Activated CD4-positive, alpha-beta T cell treated with anti-CD3 and anti-CD28 coated beads for 36 hours (primary cell): ENCODE data around the gene WDR19. TPM values are rescaled to one million over a fixed set of nuclear protein-coding genes. Genes with fewer than 3 reads are reported as not detected.

Source experiments
- ATAC-seq: fragments of 200-7000 bp; cut with Tn5 transposase; one replicate; pipeline ENCODE4 v1.10.0; 2021; ENCODE audit warnings: mild to moderate bottlenecking, moderate library complexity
- CTCF ChIA-PET: fragments of 350-600 bp; sonication (Branson Sonifier 250); formaldehyde crosslinking; loops from one replicate; lab custom pipeline; 2021; ENCODE audit warnings: antibody characterized with exemption; lab: Charles Lee
- POLR2A ChIA-PET: fragments of 350-600 bp; sonication (Branson Sonifier 250); formaldehyde crosslinking; loops from one replicate; lab custom pipeline; 2021; ENCODE audit warnings: antibody characterized with exemption, inconsistent platforms; lab: Charles Lee
- DNase-seq: peaks from one replicate; pipeline ENCODE4 v3.0.0-alpha.2; 2020
- H3K27ac Mint-ChIP-seq: one replicate; pipeline ENCODE4 v1.8.0; 2021; ENCODE audit warnings: mixed read lengths
- H3K27me3 Mint-ChIP-seq: one replicate; pipeline ENCODE4 v1.8.0; 2021; ENCODE audit warnings: mixed read lengths
- H3K36me3 Mint-ChIP-seq: one replicate; pipeline ENCODE4 v1.8.0; 2021; ENCODE audit warnings: low read depth, mixed read lengths
- H3K4me1 Mint-ChIP-seq: one replicate; pipeline ENCODE4 v1.8.0; 2021; ENCODE audit warnings: mixed read lengths
- H3K4me3 Mint-ChIP-seq: one replicate; pipeline ENCODE4 v1.8.0; 2021; ENCODE audit warnings: mild to moderate bottlenecking, moderate library complexity, mixed read lengths
- H3K9me3 Mint-ChIP-seq: one replicate; pipeline ENCODE4 v1.8.0; 2021; ENCODE audit warnings: low read depth, mixed read lengths
- intact Hi-C, 2 experiments: fragments of 100-400 bp; cut with DNase I in 1 of 2; cut with micrococcal nuclease in 1 of 2; formaldehyde crosslinking; loops; one replicate each; pipeline versions ENCODE4 v1.14.2 to v1.15.1; 2022 to 2024; cut with DNase I, micrococcal nuclease
- total RNA-seq, 2 experiments: library from RNA; stranded (reverse); gene quantifications; one replicate each; pipeline ENCODE4 v1.2.3, GENCODE V29; 2021

Gene WDR19
- total RNA-seq, 2 experiments from 2014 or later = 12.1 to 16.2 TPM

- CTCF ChIA-PET = interaction anchor here (1.4 kb wide), 1 partner anchor 10 kb away, joined by 7 read pairs; no protein-coding TSS in a partner anchor
- no peak overlapping the region for H3K4me3 Mint-ChIP-seq
These were observed 49.3 kb downstream of the WDR19 start for GRCh38 chr4:39231660-39232059.

GRCh38 chr4:39232100-39232499 lies 49.8 kb downstream of the WDR19 start:
- no peaks in the 10 kb centered on the region for H3K27me3 Mint-ChIP-seq
- H3K36me3 Mint-ChIP-seq = peaks cover 8% of the 10 kb centered on the region
- H3K9me3 Mint-ChIP-seq = no peaks in the 10 kb centered on the region
- ChIA-PET CTCF (interaction anchor here (1.4 kb wide), 1 partner anchor 10 kb away, joined by 7 read pairs; no protein-coding TSS in a partner anchor), POLR2A (interaction anchor here (0.7 kb wide), 2 partner anchors 85 to 228 kb away, joined by 3 to 4 read pairs; no protein-coding TSS in a partner anchor)
- no peak overlapping the region for H3K27ac Mint-ChIP-seq
- intact Hi-C loops = no loop called here
- DNase-seq (no peak), ATAC-seq (no peak)
- H3K4me3 Mint-ChIP-seq = no peak overlapping the region
- no peaks in the 10 kb centered on the region for H3K4me1 Mint-ChIP-seq

More at GRCh38 chr4:39231660-39232059, 49.3 kb downstream of the WDR19 start:
- ATAC-seq (no peak), DNase-seq (no peak)
- no peaks in the 10 kb centered on the region for H3K4me1 Mint-ChIP-seq
- POLR2A ChIA-PET = interaction anchor here (0.7 kb wide), 1 partner anchor 229 kb away, joined by 3 read pairs; no protein-coding TSS in a partner anchor
- intact Hi-C loops = no loop called here
- no peak overlapping the region for H3K27ac Mint-ChIP-seq
- peaks cover 8% of the 10 kb centered on the region for H3K36me3 Mint-ChIP-seq
- no peaks in the 10 kb centered on the region for H3K27me3 Mint-ChIP-seq
- no peaks in the 10 kb centered on the region for H3K9me3 Mint-ChIP-seq

DNA sequence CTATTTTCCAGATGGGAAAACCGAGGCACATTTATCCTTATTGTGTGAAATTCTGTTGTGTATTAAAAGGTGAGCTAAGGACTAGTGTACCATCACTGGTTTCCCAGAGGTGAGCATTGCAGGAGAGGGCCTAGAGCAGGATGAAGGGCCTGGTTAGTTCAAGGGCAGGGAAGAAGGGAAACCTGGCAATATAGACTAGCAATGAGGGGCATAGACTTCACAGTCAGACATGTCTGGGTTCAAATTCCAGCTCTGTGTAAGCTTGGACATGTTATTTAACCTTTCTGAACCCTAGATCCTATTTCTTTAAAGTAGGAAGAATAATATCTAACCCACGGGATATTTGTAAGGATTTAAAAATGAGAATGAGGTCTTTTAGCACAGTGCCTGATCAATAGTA lies 50.8 kb downstream of the WDR19 start:
- H3K27me3 Mint-ChIP-seq = no peaks in the 10 kb centered on the region
- ChIA-PET POLR2A (interaction anchor here (0.6 kb wide), 2 partner anchors 23 to 1598 kb away, joined by 3 to 6 read pairs; no protein-coding TSS in a partner anchor), CTCF (interaction anchor here (0.6 kb wide), 1 partner anchor 194 kb away, joined by 4 read pairs; no protein-coding TSS in a partner anchor)
- DNase-seq = no peak
- peaks cover 8% of the 10 kb centered on the region for H3K36me3 Mint-ChIP-seq
- ATAC-seq = no peak
- H3K4me1 Mint-ChIP-seq = no peaks in the 10 kb centered on the region
- no peak overlapping the region for H3K27ac Mint-ChIP-seq
- H3K4me3 Mint-ChIP-seq = no peak overlapping the region
- intact Hi-C loops = no loop called here
- no peaks in the 10 kb centered on the region for H3K9me3 Mint-ChIP-seq

DNA sequence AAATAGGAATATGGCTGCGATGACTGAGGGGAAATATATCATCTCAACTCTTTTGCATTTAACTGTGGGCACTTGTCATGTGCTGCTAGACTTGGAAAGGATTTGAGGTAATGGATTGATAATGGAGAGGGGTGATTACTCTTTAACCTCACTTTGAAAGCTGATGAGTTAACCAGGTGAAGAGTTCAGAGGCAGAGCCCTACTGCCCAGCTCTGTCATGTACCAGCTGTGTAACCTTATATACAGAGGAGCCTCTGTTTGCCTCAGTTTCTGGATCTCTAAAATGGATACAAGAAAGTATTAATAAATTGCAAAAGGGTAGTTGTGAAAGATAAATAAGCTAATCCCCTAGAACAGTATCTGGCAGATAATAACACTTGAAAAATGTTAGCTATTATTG lies 51.5 kb downstream of the WDR19 start:
- Mint-ChIP-seq H3K27me3 (no peaks in the 10 kb centered on the region), H3K27ac (no peak overlapping the region), H3K4me3 (no peak overlapping the region), H3K36me3 (peaks cover 8% of the 10 kb centered on the region), H3K9me3 (no peaks in the 10 kb centered on the region), H3K4me1 (no peaks in the 10 kb centered on the region)
- ATAC-seq = no peak
- CTCF ChIA-PET = interaction anchor here (0.7 kb wide), 1 partner anchor 194 kb away, joined by 3 read pairs; no protein-coding TSS in a partner anchor
- DNase-seq = no peak
- intact Hi-C loops = no loop called here
- POLR2A ChIA-PET = interaction anchor here (0.6 kb wide), 1 partner anchor 1597 kb away, joined by 6 read pairs; no protein-coding TSS in a partner anchor

DNA sequence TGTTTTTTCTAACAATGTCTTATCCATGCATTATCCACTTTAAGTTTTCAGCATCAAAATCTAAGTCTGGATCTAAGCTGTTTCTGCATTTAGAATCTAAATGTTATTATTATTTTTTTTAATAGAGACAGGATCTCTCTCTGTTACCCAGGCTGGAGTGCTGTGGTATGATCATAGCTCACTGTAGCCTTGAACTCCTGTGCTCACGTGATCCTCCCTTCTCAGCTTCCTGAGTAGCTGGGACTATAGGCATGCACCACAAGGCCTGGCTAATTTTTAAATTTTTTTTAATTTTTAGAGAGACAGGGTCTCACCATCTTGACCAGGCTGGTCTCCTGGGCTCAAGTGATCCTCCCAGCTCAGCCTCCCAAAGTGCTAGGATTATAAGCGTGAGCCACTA lies 52.7 kb downstream of the WDR19 start:
- POLR2A ChIA-PET = no interaction called here
- intact Hi-C loops = no loop called here
- Mint-ChIP-seq H3K27ac (no peak overlapping the region), H3K27me3 (no peaks in the 10 kb centered on the region), H3K4me3 (no peak overlapping the region), H3K36me3 (peaks cover 7% of the 10 kb centered on the region), H3K9me3 (no peaks in the 10 kb centered on the region), H3K4me1 (no peaks in the 10 kb centered on the region)
- CTCF ChIA-PET = interaction anchor here (0.8 to 1.0 kb wide), 2 partner anchors 101 to 333 kb away, joined by 3 read pairs; no protein-coding TSS in a partner anchor
- DNase-seq (no peak), ATAC-seq (no peak)

DNA sequence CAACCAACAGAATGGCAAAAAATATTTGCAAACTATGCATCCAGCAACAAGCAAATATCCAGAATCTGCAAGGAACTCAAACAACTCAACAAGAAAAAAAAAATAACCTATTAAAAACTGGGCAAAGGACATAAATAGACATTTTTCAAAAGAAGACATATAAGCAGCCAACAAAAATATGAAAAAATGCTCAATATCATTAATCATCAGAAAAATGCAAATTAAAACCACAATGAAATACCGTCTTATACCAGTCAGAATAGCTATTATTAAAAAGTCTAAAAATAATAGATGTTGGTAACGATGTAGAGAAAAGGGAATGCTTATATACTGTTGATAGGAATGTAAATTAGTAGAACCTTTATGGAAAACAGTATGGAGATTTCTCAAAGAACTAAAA lies 53.4 kb downstream of the WDR19 start:
- ChIA-PET POLR2A (no interaction called here), CTCF (no interaction called here)
- no peak overlapping the region for H3K4me3 Mint-ChIP-seq
- ATAC-seq = no peak
- H3K36me3 Mint-ChIP-seq = peaks cover 7% of the 10 kb centered on the region
- no peaks in the 10 kb centered on the region for H3K4me1 Mint-ChIP-seq
- no peaks in the 10 kb centered on the region for H3K27me3 Mint-ChIP-seq
- intact Hi-C loops = no loop called here
- no peak for DNase-seq
- no peak overlapping the region for H3K27ac Mint-ChIP-seq
- no peaks in the 10 kb centered on the region for H3K9me3 Mint-ChIP-seq

GRCh38 chr4:39237179-39237578 lies 54.9 kb downstream of the WDR19 start:
- ChIA-PET CTCF (no interaction called here), POLR2A (no interaction called here)
- Mint-ChIP-seq H3K27me3 (no peaks in the 10 kb centered on the region), H3K4me3 (no peak overlapping the region), H3K36me3 (peaks cover 5% of the 10 kb centered on the region), H3K4me1 (no peaks in the 10 kb centered on the region), H3K27ac (no peak overlapping the region), H3K9me3 (no peaks in the 10 kb centered on the region)
- ATAC-seq = no peak
- DNase-seq = no peak
- intact Hi-C loops = no loop called here

DNA sequence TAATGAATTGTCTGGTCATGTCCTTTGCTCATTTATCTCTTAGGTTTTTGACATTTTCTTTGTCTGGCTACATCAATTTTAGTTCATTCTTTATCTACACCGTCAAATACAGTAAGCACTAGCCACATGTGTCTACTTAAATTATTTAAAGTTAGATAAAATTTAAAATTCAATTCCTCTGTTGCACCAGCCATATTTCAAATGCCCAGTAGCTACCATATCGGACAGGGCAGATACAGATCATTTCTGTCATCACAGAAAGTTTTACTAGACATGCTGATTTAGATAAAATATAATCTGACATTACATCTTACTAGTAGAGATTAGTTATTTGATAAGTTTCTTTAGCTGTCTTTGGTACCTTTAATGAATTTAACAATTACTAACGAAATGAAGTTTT lies 61.1 kb downstream of the WDR19 start:
- Mint-ChIP-seq H3K9me3 (peaks cover 2% of the 10 kb centered on the region), H3K27me3 (no peaks in the 10 kb centered on the region), H3K4me3 (no peak overlapping the region), H3K27ac (no peak overlapping the region), H3K4me1 (no peaks in the 10 kb centered on the region), H3K36me3 (peaks cover 14% of the 10 kb centered on the region)
- intact Hi-C loops = no loop called here
- no peak for DNase-seq
- ChIA-PET CTCF (interaction anchor here (0.7 to 2.4 kb wide), 3 partner anchors 12 to 232 kb away, joined by 3 to 7 read pairs (median 3); no protein-coding TSS in a partner anchor), POLR2A (no interaction called here)
- ATAC-seq = no peak

GRCh38 chr4:39255266-39255665 lies 72.9 kb downstream of the WDR19 start:
- intact Hi-C loops = no loop called here
- Mint-ChIP-seq H3K9me3 (no peaks in the 10 kb centered on the region), H3K36me3 (peaks cover 11% of the 10 kb centered on the region), H3K4me3 (no peak overlapping the region), H3K27me3 (no peaks in the 10 kb centered on the region), H3K4me1 (no peaks in the 10 kb centered on the region), H3K27ac (no peak overlapping the region)
- ChIA-PET POLR2A (no interaction called here), CTCF (interaction anchor here (1.0 kb wide), 1 partner anchor 173 kb away, joined by 3 read pairs; no protein-coding TSS in a partner anchor)
- DNase-seq (no peak), ATAC-seq (no peak)

- intact Hi-C loops = no loop called here
- Mint-ChIP-seq H3K4me3 (no peak overlapping the region), H3K4me1 (no peaks in the 10 kb centered on the region), H3K9me3 (no peaks in the 10 kb centered on the region), H3K27ac (no peak overlapping the region), H3K36me3 (peaks cover 11% of the 10 kb centered on the region), H3K27me3 (no peaks in the 10 kb centered on the region)
- no peak for ATAC-seq
- CTCF ChIA-PET = no interaction called here
- POLR2A ChIA-PET = interaction anchor here (0.6 kb wide), 1 partner anchor 23 kb away, joined by 3 read pairs; no protein-coding TSS in a partner anchor
- DNase-seq = no peak
These were observed 73.5 kb downstream of the WDR19 start for GRCh38 chr4:39255871-39256270.

- POLR2A ChIA-PET = interaction anchor here (0.6 kb wide), 1 partner anchor 23 kb away, joined by 3 read pairs; no protein-coding TSS in a partner anchor
- H3K27me3 Mint-ChIP-seq = no peaks in the 10 kb centered on the region
- no peak overlapping the region for H3K27ac Mint-ChIP-seq
- no peak for DNase-seq
- no peak overlapping the region for H3K4me3 Mint-ChIP-seq
- H3K9me3 Mint-ChIP-seq = no peaks in the 10 kb centered on the region
- CTCF ChIA-PET = no interaction called here
- intact Hi-C loops = no loop called here
- H3K36me3 Mint-ChIP-seq = peaks cover 11% of the 10 kb centered on the region
- ATAC-seq = no peak
- no peaks in the 10 kb centered on the region for H3K4me1 Mint-ChIP-seq
These were observed 74.1 kb downstream of the WDR19 start for GRCh38 chr4:39256436-39256835.
